Hematopoietic multipotent progenitor cell treated with erythropoietin and hydrocortisone succinate and interleukin-3 and kit ligand, for 8 days (in vitro differentiated cells): ENCODE results near the gene USF2.
A peak's percentile ranks its signal among the peaks of the same experiment; 100 is the strongest.

ENCODE experiments used
- DNase-seq: peaks from one replicate; pipeline ENCODE4 v3.0.0-alpha.2; 2015

The USF2 gene

DNA sequence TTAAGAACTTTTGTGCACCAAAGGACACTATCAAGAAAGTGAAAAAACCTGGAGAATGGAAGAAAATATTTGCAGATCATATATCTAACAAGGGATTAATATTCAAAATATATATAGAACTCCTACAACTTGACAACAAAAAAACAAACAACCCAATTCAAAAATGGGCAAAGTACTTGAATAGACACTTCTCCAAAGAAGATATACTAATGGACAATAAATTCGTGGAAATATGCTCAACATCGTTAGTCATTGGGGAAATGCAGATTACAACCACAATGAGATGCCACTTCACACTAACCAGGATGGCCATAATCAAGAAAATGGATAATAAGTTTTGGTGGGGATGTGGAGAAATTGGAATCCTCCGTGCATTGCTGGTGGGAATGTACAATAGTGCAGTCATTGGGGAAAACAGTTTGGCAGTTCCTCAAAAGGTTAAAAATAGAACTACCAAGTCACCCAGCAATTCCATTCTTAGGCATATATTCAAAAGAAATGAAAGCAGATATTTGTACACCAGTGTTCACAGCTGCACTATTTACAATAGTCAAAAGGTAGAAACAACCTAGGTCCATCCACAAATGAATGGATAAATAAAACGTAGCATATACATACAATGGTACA, 22.2 kb upstream of the USF2 start:
- no peak for DNase-seq

DNA sequence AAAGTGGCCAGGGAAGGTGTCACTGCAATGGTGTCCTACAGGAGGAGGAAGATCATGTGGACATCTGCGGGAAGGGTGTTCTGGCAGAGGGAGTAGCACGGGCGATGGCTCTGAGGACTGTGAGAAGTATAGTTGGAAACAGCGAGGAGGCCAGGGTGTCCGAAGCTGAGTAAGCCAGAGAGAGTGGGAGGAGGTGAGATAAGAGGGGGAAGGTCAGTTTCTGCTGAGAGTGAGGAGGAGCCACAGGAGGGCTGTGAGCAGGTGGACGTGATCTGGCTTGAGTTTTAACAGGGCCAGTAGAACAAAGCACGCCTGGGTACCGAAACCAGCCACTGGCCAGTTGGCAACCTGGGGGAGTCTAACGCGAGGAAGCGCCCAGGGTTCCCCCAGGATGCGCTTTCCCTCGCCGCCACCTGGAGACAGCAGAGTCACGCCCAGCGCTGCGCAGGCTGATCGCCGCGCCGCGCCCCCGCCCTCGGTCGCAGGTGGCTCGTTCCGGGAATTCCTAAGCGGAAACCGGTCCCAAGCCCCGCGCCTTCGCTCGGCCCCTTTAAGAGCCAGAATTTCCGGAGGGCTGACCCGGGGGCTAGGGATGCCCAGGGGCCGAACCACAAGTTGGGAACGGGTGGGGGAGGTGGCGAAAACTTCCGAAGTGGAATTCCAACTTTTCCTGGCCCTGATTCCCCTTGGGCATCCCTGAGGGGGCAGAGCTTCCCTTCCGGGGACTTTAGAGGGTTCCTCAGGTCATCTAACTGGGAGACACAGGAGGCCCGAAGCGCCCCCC, 21.0 kb upstream of the USF2 start:
- DNase-seq = no peak

DNA sequence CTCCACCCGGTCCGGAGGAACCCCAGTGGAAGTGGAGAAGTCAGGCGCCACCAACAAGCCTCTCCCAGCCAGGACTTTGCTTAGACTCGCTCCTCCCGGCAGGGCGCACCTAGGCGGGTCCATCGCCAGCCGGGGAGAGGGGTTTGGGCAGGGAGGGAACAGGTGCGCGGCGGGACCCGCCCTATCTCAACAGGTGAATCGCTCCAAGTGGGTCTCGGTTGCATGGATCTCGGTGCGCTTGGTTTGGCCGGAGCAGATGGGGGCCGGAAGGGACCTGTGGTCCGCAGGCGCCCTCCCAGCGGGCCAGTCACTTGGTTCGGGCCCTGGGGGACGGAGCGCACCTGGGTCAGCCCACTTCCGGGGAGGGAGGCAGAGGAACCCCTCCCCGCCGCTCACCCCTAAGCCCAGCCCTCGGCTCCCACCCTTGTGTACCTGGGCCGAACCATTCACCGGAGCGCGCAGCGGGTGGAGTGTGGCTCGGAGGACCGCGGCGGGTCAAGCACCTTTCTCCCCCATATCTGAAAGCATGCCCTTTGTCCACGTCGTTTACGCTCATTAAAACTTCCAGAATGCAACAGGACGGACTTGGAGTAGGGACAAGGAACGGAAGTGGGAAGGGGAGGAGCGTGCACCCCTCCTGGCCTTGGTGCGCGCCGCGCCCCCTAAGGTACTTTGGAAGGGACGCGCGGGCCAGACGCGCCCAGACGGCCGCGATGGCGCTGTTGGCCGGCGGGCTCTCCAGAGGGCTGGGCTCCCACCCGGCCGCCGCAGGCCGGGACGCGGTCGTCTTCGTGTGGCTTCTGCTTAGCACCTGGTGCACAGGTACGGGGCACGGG, 20.2 kb upstream of the USF2 start, which contains the start of gene LSR:
LSR (plus strand) TSS at position 693 of the 836 bp plus-strand sequence; CDS start at position 714, 21 bp downstream.
- DNase-seq = no peak

DNA sequence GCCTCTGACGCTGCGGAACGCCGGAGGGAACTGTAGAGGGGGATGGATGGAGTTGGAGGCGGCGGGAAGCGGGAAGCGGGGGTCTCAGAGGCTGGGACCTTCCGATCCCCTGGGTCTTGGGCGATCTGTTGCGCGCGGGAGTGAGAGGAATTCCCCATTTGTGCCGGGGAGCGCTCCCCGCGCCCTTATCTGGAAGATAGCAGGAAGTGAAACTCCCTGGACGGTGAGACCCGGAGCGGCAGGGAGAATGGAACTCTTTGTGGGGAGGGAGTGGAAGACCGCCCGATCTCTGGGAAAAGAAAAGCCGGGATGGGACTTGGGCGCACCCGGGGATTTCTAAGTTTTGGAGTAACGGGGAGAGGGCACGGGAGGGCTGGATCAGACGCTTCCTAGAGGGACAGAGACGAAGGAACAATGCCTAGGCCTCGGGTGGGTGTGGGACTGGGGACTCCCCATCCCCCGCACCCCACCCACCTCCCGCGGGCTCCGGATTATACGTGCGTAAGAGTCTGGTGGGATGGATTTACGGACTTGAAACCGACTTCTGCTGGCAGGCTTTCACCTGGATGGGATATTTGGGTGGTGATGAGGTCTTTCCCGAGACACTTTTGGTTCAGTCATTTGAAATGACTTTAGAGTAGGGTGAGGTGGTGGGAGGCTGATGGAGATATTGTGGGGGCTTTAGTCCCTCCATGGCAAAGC, 19.5 kb upstream of the USF2 start:
- no peak for DNase-seq

DNA sequence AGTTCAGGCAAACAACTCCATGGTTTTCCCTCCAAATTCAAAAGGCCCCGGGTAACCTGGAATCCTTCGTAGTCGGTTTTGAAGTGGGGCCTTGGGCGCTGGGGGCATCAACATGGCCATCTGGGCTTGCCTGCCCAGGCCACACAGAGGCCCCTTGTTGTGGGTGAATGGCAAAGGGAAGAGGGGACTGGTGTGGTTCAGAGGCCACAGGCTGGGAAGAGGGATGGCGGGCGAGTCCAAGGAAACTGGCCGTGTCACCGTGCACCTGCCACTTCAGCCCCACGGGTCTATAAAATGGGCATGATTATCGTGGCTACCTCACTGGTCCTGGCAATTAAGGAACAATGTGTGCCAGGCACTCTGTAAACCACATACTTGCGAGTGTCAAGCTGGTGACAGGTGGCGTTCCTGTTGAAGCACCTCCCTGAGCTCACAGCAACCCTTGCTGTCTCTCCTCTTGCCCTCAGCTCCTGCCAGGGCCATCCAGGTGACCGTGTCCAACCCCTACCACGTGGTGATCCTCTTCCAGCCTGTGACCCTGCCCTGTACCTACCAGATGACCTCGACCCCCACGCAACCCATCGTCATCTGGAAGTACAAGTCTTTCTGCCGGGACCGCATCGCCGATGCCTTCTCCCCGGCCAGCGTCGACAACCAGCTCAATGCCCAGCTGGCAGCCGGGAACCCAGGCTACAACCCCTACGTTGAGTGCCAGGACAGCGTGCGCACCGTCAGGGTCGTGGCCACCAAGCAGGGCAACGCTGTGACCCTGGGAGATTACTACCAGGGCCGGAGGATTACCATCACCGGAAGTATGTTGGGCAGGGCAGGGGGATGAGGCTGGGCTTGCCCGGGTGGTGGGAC, 18.7 kb upstream of the USF2 start:
- DNase-seq = no peak

DNA sequence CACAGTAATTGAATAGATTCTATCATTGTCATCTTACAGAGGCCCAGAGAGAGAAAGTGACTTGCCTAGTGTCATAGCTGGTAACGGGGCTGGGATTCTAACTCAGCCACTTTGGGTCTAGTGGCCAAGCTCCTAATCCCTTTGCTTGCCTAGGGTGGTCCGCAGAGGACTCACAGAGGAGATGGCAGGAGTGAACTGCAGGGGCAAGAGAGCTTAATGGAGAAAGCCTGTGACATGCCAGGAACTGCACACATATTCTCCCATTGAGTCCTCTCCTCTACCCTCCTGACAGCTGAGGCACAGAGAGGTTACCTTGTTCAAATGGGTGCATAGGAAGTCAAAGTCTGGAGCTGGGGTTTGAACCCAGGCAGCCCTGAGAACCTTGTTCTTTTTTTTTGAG, 17.3 kb upstream of the USF2 start:
- no peak for DNase-seq

DNA sequence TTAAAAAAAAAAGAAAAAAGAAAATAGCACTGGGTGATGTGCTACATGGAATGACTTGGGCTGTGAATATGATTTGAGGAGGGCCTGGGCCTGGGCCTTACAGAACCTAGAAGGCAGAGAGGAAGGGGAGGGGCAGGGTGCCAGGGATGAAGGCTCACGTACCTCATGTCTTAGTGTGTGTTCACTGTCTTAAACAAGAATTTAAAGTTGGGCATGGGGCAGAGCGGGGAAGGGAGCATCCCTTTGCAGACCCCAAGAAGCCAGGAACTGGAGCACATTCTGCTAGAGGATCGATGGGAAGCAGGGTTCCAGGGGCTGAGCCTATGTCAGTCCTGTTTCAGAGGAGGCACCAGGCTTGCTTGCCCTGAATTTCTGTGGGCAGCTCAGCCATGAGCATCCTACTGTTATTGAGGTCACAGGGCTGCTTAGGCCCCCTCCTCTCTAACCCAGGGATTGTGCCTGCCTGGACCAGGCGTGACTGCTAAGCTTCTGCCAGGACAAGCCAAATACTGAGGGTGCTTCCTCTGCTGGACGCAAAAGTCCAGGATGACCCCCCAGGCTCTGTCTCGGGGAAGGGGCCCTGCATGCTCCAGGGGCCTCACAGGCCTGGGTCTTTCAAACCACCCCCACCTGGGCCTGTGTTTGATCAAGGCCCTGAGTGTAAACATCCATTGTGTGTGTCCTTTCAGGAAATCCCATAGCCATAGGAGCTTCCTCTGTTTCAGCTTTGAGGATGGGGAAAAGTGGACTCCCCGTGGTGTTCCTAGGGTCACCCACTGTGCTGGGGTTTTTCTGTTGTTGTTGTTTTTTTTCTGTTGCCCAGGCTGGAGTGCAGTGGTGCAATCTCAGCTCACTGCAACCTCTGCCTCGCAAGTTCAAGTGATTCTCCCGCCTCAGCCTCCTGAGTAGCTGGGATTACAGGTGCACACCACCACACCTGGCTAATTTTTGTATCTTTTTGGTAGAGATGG, 15.2 kb upstream of the USF2 start:
- DNase-seq = no peak

DNA sequence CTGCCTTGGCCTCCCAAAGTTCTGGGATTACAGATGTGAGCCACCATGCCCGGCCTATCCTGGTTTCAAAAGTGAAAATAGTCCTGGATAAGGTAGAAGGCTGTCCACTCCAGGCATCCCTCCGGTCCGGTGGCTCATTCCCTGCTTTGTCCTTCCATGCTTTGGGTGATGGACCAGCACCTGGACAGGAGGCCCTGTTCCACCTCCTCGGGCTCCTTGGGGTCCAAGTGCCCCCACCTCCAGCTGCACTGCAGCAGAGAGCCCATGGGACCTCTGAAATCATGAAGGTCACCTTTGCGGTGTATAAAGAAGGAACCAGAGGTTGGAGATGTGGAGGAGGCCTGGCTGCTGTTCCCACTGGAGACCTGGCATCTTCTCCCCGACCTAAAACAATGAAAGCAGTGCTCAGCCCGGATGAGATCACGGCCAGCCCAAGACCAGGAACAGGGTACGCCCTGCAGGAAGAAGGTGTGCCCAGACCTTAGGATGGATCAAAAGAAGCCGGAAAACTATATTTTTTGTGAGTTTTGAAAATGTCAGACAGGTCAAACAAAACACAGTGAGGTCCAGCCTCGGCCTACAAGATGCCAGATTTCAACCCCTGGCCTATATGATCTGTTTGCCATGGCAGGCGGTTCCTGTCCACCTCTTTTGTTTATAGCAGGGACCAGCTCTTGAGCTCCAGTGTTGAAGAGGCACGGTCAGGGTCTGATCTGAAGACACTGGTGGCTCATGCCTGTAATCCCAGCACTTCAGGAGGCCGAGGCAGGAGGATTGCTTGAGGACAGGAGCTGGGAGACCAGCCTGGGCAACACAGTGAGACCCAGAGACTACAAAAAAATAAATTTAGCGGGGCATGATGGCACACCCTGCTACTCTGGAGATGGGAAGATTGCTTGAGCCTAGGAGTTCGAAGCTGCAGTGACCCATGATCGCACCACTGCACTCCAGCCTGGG, 14.1 kb upstream of the USF2 start:
- no peak for DNase-seq

DNA sequence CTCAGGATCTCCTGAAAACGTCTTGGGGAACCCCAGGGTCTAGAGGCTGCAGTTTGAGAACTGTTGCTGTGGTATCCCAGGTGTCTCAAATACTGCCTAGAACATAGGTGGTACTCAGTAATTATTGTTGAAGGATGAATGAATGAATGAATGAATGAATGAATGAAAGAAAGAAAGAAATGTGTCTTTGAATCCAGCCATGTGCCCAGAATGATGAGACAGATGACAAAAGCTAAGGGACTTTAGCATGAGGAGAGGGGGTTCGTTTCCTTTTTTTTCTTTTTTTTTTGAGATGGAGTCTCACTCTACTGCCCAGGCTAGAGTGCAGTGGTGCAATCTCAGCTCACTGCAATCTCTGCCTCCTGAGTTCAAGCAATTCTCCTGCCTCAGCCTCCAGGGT, 12.2 kb upstream of the USF2 start:
- no peak for DNase-seq

DNA sequence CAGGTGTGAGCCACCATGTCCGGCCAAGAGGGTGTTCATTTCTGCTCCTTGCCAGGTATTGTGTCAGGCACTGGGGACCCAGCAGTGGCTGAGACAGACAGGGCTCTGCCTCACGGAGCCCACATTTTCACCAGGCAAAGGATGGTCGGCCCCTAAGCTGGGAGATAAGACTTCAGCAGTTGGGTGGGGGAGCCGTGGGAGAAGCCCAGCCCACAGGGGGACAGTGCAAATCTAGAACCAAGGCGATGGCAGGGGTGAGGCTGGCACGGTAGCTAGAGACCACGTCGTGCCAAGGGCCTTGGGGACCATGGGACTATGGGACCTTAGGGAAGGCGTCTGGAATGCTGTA, 11.7 kb upstream of the USF2 start:
- peak; percentile 13 for DNase-seq

DNA sequence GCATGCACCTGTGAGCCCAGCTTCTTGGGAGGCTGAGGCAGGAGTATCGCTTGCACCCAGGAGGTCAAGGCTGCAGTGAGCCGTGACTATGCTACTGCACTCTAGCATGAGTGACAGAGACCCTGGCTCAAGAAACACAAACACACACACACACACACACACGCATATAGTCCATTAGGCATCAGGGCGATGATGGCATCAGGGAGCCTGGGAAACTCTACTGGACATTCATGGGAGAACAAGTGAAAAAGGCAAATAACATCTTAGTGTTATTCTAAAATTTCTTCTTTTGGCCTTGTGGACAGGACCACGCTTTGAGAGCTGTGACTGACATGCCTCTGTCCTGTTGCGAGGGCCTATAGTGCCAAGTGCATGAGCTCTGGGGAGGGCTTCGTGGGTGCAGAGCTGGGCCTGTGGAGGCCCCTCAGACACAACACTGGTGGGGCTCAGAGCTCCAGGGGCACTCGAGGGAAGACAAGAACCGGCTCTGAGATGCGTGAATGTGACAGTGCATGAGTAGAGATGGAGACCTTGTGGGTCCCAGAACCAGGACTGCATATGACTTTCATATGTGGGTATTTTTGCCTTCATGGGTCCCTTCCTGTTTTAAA, 8.0 kb upstream of the USF2 start:
- no peak for DNase-seq

DNA sequence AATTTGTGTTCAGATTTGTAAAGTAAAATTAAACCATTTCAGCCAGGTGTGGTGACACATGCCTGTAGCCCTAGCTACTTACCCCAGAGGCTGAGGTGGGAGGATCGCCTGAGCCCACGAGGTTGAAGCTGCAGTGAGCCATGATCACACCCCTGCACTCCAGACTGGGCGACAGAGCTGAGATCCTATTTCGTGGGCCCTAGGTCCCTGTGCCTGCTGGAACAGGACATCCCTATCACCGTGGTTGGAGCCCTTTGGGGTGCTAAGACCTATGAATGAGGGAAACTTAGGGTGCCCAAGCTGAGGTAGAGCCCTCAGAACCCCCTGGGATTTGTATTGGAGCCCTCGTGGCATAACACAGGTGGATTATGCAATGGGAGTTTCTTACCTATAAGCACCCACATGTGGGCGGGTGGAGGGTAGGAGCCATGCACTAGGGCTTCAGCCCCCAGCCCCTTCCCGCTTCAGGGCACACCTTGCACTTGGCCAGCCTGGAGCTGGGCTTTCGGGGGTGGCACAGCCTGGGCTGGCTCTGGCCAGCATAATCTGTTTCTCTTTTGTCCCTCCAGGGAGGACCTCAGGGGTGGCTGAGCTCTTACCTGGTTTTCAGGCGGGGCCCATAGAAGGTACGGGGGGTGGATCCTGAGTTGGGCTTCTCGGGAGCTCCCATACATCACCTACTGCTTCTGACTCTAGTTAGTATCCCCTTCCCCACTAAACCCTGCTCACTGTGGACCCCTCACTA, 7.2 kb upstream of the USF2 start:
- no peak for DNase-seq

DNA sequence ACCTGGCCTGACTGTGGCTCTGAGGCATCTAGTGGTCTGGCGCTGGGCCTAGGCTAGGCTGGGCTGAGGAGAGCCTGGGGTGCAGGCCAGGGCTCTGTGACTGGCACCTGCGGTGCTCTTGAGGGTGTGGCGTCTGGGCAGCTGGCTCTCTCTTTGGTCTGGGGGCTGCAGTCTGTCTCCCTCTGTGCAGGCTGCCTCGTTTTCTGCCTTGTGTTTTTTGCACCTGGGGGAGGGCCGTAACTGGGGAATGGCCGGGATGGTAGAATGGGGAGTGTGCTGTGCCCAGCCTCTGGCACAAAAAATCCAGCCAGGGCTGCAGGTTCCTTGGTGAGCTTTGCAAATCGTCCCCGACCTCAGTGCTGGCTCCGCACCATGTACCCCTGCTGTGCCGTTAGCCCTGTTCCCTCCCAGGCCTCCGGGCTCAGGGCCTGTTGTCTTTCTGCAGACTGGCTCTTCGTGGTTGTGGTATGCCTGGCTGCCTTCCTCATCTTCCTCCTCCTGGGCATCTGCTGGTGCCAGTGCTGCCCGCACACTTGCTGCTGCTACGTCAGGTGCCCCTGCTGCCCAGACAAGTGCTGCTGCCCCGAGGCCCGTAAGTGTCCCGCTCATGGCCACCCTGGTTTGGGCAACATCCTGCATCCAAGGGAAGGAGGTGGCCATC, 6.5 kb upstream of the USF2 start:
- no peak for DNase-seq

DNA sequence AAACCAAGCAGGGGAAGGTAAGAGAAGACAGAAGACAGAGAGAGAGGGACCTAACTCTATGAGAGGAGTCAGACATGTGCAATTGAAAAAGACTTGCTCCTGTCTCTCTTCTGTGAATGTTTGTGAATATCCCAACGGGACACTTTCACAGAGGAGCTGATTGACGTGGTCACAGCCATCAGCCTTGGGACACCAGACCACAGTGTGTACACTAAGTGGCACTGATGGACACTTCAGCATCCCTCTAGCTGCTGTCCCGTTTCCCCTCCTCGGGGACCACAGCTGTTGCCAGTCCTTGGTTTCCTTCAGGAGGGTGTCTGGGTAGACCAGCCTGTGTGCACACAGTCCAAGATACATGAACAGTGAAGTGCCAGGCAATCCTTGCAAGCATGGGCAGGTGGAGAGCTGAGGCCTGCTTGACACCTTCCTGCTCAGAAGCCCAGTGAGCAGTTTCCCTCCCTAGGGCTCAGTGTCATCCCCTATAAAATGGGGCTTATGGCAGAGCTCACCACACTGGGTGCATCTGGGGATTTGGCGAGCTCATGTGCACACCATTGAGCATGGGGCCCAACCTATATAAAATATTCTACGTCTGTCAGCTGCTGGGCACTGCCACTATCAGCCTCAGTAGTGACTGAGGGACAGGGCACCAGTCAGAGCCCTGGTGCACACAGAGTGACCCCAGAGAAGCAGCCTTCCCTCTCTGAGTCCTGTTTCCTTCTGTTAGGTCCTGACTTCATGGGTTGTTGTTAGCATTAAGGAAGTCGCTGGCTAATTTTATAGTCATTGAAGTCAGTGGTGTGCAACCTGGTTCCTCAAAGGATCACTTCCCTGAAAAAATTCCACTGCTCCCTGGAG, 4.3 kb upstream of the USF2 start:
- no peak for DNase-seq

DNA sequence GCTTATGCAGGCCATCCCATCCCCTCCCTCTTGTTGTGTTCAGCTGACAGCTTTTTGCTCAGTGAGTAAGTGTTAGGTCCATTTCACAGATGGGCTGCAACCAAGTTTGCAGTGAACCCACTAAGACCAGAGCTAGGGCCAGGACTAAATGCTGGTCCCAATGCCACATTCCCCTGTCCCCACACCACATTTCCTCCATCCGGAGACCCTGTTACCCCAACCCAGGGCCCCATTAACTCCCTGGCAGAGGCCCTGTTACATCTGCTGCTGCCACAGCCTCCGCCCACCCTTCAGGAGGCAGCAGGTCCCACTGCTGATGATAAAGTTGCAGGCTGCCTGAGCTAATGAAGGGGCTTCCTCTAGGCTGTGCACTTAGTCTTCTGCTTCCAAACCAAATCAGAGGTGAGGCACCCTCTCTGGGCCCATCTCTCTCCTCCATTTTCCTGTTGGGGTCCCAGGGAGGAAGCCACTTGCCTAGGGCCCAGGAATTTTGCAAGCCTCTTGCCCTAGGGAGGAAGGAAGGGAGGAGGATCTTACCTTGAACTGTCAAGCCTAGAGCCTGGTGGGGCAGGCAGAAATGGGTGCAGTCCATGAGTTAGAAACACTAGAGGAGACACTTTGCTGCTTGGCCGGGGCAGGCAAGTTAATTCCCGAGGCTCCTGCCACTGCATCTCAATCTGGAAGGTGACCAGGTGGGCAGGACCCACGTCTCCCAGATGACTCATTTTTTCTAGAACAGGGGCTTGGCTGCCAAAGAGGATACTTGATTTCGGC, 3.4 kb upstream of the USF2 start:
- DNase-seq = peak; percentile 15

DNA sequence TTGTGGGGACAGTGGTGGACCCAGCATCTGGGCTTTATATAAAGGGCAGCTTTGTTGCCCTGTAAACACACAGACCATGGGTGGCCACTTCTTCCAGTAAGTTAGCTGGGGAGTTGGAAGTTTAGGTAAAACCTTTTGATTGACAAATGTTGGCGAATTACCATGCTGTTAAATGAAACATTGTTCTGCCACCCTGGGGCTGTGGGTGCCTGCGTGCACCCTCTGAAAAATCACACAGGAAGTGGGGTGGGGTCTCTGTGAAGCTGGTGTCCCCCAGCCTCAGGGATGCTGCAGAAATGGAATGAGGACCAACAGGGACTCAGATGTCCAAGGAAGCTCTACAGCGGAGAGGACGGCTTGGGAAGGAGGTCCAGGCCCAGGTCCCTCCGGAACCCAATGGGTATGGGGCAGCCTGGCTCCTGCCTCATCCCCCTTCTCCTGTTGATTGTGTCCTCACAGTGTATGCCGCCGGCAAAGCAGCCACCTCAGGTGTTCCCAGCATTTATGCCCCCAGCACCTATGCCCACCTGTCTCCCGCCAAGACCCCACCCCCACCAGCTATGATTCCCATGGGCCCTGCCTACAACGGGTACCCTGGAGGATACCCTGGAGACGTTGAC, 2.8 kb upstream of the USF2 start:
- no peak for DNase-seq
